OCI-LY1 (cell line): ENCODE data around the gene SCN10A.
A peak's percentile ranks its signal among the peaks of the same experiment; 100 is the strongest.

Experiments used
- H2AFZ ChIP-seq: fragments of 200-600 bp; sonication (generic), shearing (Covaris generic); 2 replicates; pipeline ENCODE4 v1.6.0; 2014; ENCODE audit warnings: antibody characterized with exemption, mild to moderate bottlenecking, low read length
- H3F3A ChIP-seq: fragments of 200-600 bp; sonication (generic), shearing (Covaris generic); 2 replicates; pipeline ENCODE4 v1.6.0; 2014; ENCODE audit warnings: mild to moderate bottlenecking, antibody characterized with exemption, low read length, moderate library complexity; ENCODE audit not compliant: insufficient read depth
- H3K27ac ChIP-seq: fragments of 200-600 bp; sonication (generic); 2 replicates; pipeline ENCODE4 v1.5.1; 2014; ENCODE audit warnings: low read length, mixed run types, mild to moderate bottlenecking, low read depth; ENCODE audit not compliant: poor library complexity, severe bottlenecking
- H3K27me3 ChIP-seq: fragments of 200-600 bp; sonication (generic); 2 replicates; pipeline ENCODE4 v1.6.0; 2014; ENCODE audit warnings: antibody characterized with exemption, mild to moderate bottlenecking, low read length, moderate library complexity; ENCODE audit not compliant: insufficient read depth
- H3K36me3 ChIP-seq: fragments of 200-600 bp; sonication (generic); 2 replicates; pipeline ENCODE4 v1.6.1; 2014; ENCODE audit warnings: mild to moderate bottlenecking, antibody characterized with exemption, low read length, moderate library complexity, mixed read lengths; ENCODE audit not compliant: insufficient read depth
- H3K4me1 ChIP-seq: fragments of 200-600 bp; sonication (generic); 2 replicates; pipeline ENCODE4 v1.5.1; 2014; ENCODE audit warnings: mild to moderate bottlenecking, low read length, moderate library complexity; ENCODE audit not compliant: insufficient read depth, severe bottlenecking
- H3K4me2 ChIP-seq: fragments of 200-600 bp; sonication (generic), shearing (Covaris generic); 2 replicates; pipeline ENCODE4 v1.6.1; 2014; ENCODE audit warnings: low read length
- H3K4me3 ChIP-seq: fragments of 200-600 bp; sonication (generic); 2 replicates; pipeline ENCODE4 v1.5.1; 2014; ENCODE audit warnings: low read length, low read depth, mild to moderate bottlenecking, mixed read lengths; ENCODE audit not compliant: poor library complexity, severe bottlenecking
- H3K79me2 ChIP-seq: fragments of 200-600 bp; shearing (Covaris generic); 2 replicates; pipeline ENCODE4 v1.6.1; 2016; ENCODE audit warnings: mixed run types, low read length, mixed read lengths; ENCODE audit not compliant: insufficient read depth
- H3K9ac ChIP-seq: fragments of 200-600 bp; sonication (generic), shearing (Covaris generic); 2 replicates; pipeline ENCODE4 v1.6.1; 2014; ENCODE audit warnings: mild to moderate bottlenecking, low read length, mixed read lengths
- H3K9me2 ChIP-seq: fragments of 200-600 bp; sonication (generic), shearing (Covaris generic); 2 replicates; pipeline ENCODE4 v1.6.1; 2014; ENCODE audit warnings: low read depth, mild to moderate bottlenecking, low read length, mixed read lengths
- H3K9me3 ChIP-seq: fragments of 200-600 bp; shearing (Covaris generic); 2 replicates; pipeline ENCODE4 v1.6.1; 2014; ENCODE audit warnings: low read length, mixed read lengths
- H4K20me1 ChIP-seq: fragments of 200-600 bp; sonication (generic), shearing (Covaris generic); 2 replicates; pipeline ENCODE4 v1.6.0; 2016; ENCODE audit warnings: mild to moderate bottlenecking, low read length; ENCODE audit not compliant: insufficient read depth
- EZH2 ChIP-seq: fragments of 200-600 bp; sonication (generic), shearing (Covaris generic); IDR thresholded peaks from 2 replicates; pipeline ENCODE4 v1.8.0; 2017; ENCODE audit warnings: borderline replicate concordance, mixed run types, mild to moderate bottlenecking, antibody characterized with exemption, low read length, moderate library complexity, mixed read lengths
- TF ChIP-seq, protein P1 (sequence below): fragments of 200-600 bp; sonication (generic), shearing (Covaris generic); IDR thresholded peaks from 2 replicates; pipeline ENCODE4 v1.5.1; 2017; ENCODE audit warnings: mild to moderate bottlenecking, antibody characterized with exemption, low read length, moderate library complexity, mixed read lengths

SCN10A gene

DNA sequence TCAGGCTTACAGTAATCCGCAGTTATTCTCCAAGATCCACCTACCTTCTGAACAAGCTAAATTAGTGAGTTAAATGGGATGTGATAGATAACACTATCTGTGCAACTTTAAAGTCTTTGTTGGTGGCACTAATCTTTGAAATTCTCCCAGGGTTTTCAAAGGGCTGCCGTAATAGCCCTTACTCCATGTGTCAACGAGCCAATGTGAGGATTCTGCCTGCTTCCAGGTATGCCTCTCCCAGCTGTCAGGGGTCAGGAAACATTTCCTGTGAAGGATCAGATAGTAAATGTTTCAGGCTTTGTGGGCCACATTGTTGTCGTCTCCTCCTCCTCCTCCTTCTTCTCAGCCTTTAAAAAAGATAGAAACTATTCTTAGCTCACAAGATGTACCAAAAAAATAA, 146.3 kb downstream of the SCN10A start:
- Histone ChIP-seq H3K9ac (no peak overlapping the region), H3K4me1 (no peaks in the 10 kb centered on the region), H3K79me2 (no peaks in the 10 kb centered on the region), H2AFZ (no peak overlapping the region), H3K9me3 (no peaks in the 10 kb centered on the region), H3K27ac (no peak overlapping the region), H3K9me2 (no peaks in the 10 kb centered on the region), H3K4me2 (no peak overlapping the region), H3K27me3 (no peaks in the 10 kb centered on the region), H3K36me3 (no peaks in the 10 kb centered on the region), H3F3A (no peaks in the 10 kb centered on the region), H3K4me3 (no peak overlapping the region), H4K20me1 (no peaks in the 10 kb centered on the region)
- TF ChIP-seq EZH2: no peak
- TF ChIP-seq, protein P1, sequence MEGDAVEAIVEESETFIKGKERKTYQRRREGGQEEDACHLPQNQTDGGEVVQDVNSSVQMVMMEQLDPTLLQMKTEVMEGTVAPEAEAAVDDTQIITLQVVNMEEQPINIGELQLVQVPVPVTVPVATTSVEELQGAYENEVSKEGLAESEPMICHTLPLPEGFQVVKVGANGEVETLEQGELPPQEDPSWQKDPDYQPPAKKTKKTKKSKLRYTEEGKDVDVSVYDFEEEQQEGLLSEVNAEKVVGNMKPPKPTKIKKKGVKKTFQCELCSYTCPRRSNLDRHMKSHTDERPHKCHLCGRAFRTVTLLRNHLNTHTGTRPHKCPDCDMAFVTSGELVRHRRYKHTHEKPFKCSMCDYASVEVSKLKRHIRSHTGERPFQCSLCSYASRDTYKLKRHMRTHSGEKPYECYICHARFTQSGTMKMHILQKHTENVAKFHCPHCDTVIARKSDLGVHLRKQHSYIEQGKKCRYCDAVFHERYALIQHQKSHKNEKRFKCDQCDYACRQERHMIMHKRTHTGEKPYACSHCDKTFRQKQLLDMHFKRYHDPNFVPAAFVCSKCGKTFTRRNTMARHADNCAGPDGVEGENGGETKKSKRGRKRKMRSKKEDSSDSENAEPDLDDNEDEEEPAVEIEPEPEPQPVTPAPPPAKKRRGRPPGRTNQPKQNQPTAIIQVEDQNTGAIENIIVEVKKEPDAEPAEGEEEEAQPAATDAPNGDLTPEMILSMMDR: no peak

GRCh38 chr3:38662544-38662943, 153.5 kb downstream of the SCN10A start:
- no peak for TF ChIP-seq EZH2
- TF ChIP-seq, protein P1: peak; percentile 61; the same call in 1 of the 2 replicates
- no peaks in the 10 kb centered on the region for H3K9me2 ChIP-seq
- no peaks in the 10 kb centered on the region for H4K20me1 ChIP-seq
- H3K9ac ChIP-seq: no peak overlapping the region
- H3K79me2 ChIP-seq: no peaks in the 10 kb centered on the region
- no peaks in the 10 kb centered on the region for H3K4me1 ChIP-seq
- H3K27me3 ChIP-seq: no peaks in the 10 kb centered on the region
- no peak overlapping the region for H2AFZ ChIP-seq
- H3F3A ChIP-seq: no peaks in the 10 kb centered on the region
- H3K27ac ChIP-seq: no peak overlapping the region
- H3K4me3 ChIP-seq: no peak overlapping the region
- H3K36me3 ChIP-seq: no peaks in the 10 kb centered on the region
- no peaks in the 10 kb centered on the region for H3K9me3 ChIP-seq
- H3K4me2 ChIP-seq: no peak overlapping the region

DNA sequence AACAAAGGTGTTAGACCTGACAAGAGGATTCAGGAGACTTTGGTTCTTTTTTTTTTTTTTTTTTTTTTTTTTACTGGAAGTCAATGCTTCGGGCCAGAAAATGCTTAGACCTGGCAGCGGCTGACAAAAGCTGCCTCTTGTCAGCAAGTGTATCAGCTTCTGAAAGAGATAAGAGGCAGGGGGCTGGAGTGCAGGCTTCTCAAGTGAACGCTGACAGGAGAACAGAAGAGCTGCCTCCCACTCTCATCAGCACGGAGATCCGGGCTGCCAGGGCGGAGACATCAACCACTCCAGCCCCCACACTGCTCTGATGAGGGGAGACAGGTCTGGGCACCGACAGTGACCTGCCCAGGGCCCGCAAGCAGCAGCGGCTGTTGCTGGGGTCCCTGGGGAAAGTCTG, 157.2 kb downstream of the SCN10A start:
- Histone ChIP-seq H3K9me3 (no peaks in the 10 kb centered on the region), H3K4me1 (no peaks in the 10 kb centered on the region), H3K4me2 (no peak overlapping the region), H3K27ac (no peak overlapping the region), H3K4me3 (no peak overlapping the region), H3K27me3 (no peaks in the 10 kb centered on the region), H3K9me2 (no peaks in the 10 kb centered on the region), H3K9ac (no peak overlapping the region), H4K20me1 (no peaks in the 10 kb centered on the region), H3F3A (no peaks in the 10 kb centered on the region), H3K36me3 (no peaks in the 10 kb centered on the region), H3K79me2 (no peaks in the 10 kb centered on the region), H2AFZ (no peak overlapping the region)
- TF ChIP-seq, protein P1: no peak
- TF ChIP-seq EZH2: no peak
